ENCODE results near the gene DIAPH3.

GRCh38 chr13:59706101-59706976, 457.4 kb downstream of the DIAPH3 start:
- TF ChIP-seq GRHL2 (CRISPR knock-in tag; IDR thresholded peaks at IDR 0.05; ENCODE audit: insufficient replicate concordance, severe bottlenecking): no peak
- TF ChIP-seq E2F5 (CRISPR knock-in tag; IDR thresholded peaks at IDR 0.05): no peak
- no peak for TF ChIP-seq USF2 (CRISPR knock-in tag; IDR thresholded peaks at IDR 0.05)
- no peak for TF ChIP-seq CREB1 (CRISPR knock-in tag; IDR thresholded peaks at IDR 0.05)
- no peak for TF ChIP-seq CTCF (IDR thresholded peaks at IDR 0.05)
- no peak for TF ChIP-seq NFYB (CRISPR knock-in tag; conservative IDR thresholded peaks at IDR 0.05; ENCODE audit: low read depth)
- TF ChIP-seq ZNF281 (CRISPR knock-in tag; IDR thresholded peaks at IDR 0.05): no peak
- TF ChIP-seq ZBTB43 (CRISPR knock-in tag; IDR thresholded peaks at IDR 0.05): no peak
- TF ChIP-seq PRRX2 (CRISPR knock-in tag; IDR thresholded peaks at IDR 0.05): no peak
- no peak for TF ChIP-seq RELA (CRISPR knock-in tag; IDR thresholded peaks at IDR 0.05; ENCODE audit: borderline replicate concordance)
- no peak for TF ChIP-seq KAT7 (CRISPR knock-in tag; IDR thresholded peaks at IDR 0.05; ENCODE audit: borderline replicate concordance)

All from WTC11 (cell line).